NCI-H1092 (cell line): ENCODE results near the gene EXOC2.
"Not testable (repeated sequence)": the region's sequence is repeated elsewhere in the genome, so short reads cannot be mapped to it uniquely, and the experiment has no call there.

ENCODE experiments used
- DNase-seq: peaks from one replicate; lab custom pipeline; 2025; lab: John Stamatoyannopoulos, UW

The EXOC2 gene

DNA sequence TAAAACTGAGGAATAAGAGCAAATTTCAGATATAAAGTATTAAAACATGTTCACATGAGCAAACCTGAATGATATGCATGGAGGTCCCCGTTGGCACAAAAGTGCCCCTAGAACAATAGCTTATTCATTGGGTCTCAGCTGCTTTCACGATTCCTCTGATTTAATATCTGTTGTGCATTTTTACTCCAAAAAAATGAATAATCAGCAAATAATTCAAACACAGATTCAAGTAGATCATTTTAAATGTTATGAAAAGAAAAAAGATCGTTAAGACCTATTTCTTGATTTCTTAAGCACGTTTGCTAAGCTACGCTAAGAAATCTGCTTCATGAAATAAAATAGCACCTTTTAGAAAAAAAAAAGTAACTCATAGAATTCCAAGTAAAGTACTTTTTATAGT is 57.7 kb downstream of the EXOC2 start:
- DNase-seq = no peak

DNA sequence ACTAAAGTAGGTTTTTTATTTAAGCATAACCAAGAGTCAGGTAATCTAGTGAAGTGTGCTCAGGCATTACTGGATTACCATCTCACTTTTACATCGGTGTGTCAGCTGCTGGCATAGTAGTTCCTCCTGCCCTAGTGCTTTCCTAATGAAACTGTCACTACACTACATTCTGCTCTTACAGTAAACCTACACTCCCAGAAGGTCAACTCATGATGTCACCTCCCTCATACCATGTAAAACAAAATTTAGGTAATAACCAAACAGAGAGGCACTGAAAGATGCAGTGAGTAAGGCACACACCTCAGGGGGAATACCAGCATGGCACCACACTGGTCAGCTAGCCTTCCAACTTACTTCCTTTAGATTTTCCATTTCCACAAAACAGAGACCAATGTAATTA is 59.3 kb downstream of the EXOC2 start:
- no peak for DNase-seq

DNA sequence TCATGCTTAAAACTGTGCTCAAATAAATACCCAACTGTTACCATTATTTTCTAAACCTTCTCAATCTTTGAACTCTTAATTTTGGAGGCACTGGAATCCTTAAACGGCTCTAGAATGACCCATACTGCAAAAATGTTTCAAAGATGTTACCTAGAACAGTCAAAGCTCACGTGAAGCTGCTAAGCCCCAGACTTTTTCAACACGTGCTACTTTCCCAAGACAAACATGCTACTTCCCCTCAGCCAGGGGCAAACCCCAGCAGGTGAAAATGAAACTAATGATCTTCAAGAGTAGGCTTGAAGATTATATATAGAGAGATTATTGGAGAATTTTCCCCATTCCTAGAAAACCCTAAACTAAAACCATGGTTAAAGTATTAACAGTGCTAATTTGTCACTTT is 64.2 kb downstream of the EXOC2 start:
- DNase-seq = no peak

DNA sequence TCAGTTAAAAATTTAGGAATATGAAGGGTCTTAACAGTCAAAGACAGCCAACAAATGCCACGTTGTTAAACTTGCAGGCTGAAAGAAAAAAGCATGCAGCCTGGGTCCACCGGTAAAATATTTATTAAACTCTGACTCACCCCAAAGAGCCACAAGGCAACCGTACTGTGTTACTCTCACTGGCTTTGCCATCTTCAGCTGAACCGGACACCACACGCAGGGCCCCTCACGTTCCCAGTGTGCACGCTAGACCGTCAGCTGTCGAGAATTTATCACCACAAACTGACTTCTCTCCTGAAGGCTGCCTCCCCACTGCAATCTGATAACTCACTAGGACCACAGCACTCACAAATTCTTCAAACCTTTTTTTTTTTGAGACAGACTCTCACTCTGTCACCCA is 66.7 kb downstream of the EXOC2 start:
- DNase-seq = no peak

DNA sequence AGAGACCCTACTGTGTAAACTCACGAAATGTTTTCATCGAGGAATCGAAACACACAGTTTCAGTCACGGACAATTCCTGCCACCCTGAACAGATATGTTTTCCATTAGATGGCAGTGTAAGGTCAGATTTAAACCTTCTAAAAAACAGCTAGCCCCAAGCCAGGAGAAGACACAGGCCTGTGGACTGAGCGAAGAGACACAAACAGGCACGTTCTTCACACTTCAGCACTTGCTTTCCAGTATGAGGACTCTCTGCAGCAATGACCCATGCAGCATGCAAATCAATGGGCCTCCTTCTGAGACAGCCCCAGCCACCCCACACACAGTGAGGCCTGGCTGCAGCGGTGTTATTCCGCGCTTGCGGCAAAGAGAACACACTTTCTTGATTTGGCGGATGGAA is 68.0 kb downstream of the EXOC2 start:
- no peak for DNase-seq

DNA sequence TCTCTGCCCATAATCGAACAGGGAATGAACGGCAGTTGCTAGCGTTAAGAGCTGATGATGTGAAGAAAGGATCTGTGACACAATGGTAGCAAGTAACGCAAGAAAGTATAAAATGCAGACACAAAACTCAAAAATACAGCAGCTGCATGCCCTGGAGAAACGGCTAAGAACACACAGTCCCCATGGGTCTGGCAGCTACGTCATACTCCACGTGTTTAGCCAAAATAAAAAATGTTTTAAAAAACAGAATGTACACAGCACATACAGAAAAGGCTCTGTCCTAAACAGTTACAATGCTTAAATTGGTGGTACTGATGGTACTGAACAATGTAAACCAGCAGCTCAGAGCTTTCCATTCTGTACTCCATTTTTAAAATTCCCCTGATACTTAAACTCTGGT is 70.5 kb downstream of the EXOC2 start:
- no peak for DNase-seq

DNA sequence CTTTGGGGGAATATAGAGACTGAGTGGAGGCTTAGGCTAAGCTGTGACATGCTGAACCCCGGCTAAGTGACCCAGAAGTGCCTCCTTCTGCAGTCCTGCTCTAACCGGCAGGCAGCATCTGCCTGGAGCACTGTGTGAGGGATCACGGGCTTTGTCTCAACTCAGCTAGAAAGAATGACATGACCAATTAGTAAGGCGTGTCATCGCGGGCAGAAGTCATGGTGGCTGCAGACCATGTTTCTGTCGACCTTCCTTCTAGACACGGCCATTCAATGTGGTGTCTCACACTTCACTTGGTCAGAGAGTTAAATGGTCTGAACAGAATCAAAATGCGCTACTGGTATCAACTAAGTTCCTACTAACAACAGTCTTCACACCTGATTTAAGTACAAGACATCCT is 71.0 kb downstream of the EXOC2 start:
- DNase-seq = no peak

DNA sequence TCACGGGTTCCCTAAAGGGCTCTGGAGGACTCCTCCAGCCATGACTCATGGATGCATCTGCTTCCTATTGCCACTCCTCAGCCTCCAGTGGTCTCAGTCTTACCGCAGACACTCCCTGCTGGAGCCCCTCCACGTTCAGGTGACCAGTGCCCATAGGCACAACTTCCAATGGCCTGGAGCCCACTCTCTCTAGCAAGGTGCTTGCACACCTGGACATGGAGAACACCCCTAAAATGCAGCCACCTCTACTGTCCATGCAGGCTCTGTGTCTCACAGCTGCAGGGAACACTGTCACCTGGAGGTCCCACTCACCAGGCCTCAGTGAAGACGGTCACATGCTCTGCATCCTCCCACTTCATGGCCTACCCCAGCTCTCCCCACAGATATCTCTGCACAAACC is 72.0 kb downstream of the EXOC2 start:
- DNase-seq = no peak

DNA sequence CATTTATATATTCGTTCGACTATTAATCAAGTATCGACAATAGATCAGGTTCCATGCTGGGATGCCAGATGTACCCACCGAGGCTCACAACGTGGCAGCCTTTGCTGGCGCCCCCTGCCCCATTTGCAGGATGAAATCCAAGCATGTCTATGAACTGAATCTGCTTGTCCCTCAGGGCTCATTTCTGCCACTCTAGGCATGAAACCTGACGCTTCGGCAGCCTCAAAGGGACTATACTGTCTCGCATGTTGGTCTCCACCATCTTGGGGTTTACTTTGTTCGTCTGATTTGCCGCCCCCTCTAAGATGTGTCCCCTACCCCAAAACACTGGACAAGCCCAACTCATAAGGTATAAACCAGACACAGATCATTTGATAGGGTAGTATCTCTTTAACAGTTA is 72.8 kb downstream of the EXOC2 start:
- DNase-seq = no peak

DNA sequence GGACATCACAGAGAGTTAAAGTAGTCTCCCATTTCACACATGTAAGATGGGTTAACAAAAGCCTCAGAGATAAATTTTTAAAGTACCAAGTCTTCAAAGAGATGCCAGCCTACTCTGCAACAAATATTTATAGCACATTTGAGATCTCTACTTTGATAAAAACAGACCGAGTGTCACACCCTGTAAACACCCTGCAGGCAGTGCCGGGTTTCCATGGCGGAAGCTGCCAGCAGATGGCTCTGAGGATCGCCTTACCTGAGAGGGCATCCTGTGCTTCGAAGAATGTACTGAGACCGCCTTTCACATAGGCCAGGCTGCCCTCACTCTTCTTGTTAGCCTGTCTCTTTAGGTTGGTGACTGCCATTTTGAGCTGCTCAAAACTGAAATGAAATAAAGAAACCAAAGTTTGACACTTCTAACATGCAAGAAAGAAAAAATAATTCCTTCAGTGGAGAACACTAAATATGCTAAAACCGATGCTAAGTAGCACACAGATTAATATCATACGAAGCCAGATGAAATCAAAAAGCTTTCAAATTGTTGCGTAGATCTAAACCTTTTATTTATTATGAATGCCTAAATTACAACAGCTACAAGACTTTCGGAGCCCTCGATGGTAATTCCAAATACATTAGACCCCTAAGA is 75.4 kb downstream of the EXOC2 start:
- DNase-seq = no peak

DNA sequence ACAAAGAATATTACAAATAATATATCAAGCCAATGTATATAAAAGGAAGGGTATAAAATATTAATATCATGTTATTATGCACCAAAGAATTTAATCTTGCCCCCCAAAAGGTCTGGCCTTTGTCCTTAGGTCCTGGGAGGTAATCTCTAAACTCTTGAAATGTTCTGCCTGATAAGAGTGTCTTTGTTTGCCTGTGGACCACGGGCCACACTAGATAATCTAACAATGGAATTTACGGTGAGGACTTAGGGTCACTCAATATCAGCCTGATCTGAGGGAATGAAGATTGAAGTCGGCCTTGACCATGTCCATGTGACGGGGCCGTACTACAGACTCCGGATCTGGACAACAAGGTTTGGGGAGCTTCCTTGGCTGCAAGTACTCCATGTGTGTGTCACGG is 79.0 kb downstream of the EXOC2 start:
- DNase-seq = no peak

DNA sequence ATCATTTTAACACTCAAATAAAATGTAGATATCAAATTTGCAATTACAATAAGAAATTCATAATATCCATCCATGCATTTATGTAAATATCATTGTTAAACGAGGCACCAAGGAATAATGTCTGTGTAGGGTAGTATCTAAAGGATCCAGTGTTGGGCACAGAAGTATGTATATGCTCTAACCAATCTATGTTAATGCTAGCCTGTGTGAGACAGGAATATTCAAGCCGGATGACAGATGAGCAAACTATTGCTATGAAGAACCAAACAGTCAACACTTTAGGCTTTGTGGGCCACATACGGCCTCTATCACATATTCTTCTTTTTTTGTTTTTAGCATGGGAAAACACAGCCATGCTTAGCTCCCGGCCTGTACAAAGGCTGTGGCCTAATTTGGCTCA is 81.0 kb downstream of the EXOC2 start:
- no peak for DNase-seq

DNA sequence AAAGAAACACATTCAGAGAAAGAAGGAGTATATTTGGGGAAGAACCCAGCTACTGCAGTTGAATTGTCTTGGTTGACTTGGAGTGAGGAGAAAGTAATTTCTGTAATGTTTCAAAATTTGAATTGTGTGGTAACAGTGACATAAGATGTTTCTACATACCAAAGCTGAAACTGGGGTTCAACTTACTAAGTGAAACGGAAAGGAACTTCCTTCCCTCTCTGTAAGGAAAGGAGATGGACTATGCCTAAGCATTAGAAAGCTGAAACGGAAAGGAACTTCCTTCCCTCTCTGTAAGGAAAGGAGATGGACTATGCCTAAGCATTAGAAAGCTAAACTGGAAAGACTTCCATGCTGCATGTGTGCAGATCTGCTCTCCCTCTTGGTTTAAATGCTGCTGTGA is 82.1 kb downstream of the EXOC2 start:
- no peak for DNase-seq

DNA sequence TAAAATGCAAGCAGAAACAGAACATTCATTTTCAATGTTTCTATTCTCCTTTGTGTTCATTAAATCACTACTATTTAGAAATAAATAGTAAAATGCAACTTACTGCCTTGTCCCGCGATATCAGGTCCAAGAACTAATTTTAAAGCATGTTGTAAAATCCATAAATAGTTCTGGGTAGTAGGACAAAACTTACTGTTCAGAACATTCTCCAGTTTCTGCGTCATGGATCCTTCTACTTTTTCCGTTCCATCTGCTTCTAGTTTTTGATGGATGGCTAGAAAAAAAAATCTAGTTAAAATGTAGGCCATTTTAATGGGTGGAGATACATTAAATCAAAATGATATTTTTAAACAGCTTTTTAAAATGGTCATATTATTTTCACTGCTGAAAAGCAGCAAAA is 83.0 kb downstream of the EXOC2 start:
- no peak for DNase-seq

DNA sequence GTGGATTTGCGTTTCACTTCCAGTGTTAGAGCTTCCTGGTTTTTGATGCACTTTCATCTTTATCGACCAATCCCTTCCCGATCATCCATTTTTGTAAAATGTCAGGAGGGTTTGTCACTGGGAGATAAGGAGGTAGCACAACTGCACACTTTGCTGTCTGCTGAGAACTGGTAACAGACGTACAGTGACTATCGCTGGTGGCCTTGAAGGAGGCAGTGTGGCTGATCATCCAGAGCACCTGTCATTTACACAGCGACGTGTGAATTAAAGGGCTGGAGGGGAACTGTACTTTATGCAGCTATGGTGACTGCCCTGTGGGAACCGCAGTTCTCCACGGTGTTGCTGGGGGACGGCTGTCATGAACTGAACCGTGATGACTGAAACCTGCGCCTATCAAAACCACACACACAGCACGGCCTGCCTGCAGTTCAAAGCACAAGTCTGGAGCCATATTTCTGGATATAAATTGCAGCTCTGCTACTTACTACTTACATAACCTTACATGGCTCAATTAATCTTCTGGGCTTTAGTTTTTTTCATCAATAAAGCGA is 86.0 kb downstream of the EXOC2 start:
- DNase-seq = no peak

DNA sequence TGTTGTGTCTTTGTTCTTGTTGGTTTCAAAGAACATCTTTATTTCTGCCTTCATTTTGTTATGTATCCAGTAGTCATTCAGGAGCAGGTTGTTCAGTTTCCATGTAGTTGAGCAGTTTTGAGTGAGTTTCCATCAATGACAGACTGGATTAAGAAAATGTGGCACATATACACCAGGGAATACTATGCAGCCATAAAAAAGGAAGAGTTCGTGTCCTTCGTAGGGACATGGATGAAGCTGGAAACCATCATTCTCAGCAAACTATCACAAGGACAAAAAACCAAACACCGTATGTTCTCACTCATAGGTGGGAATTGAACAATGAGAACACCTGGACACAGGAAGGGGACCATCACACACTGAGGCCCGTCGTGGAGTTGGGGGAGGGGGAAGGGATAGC is 87.0 kb downstream of the EXOC2 start:
- not testable (repeated sequence) for DNase-seq

DNA sequence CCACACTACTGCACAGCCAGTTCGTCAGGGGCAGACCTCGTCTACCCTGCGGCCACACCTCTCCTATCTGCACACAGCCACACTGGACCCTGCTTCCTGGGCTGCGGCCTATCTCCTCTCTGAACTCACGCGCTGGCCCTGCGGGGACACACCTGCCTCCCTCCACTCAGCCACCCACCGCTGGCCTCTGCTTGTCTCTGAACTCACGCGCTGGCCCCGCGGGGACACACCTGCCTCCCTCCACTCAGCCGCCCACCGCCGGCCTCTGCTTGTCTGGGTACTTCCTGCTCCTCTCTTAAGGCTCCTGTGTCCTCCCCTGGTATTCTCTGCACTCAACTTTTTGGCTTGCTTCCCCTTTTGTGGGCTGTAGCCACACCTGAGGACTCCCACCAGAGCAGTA is 88.4 kb downstream of the EXOC2 start:
- no peak for DNase-seq

DNA sequence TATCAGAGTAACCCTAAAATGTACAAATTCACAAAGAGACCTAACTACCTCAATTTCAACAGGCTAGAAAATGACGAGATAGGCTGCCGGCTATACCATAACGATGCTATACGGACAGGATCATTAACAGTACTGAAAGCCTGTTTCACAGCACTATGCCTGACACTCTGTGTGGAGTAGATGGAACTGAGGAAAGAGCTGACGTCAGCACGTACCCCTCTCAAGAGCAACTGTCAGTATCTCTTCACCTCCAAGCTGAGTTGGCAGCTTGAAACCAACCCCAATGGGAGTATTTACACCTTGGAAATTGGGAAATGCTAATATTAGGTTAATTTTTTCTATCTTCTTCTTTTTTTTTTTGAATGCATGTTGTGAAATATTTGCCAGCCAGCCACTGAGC is 89.7 kb downstream of the EXOC2 start:
- no peak for DNase-seq

DNA sequence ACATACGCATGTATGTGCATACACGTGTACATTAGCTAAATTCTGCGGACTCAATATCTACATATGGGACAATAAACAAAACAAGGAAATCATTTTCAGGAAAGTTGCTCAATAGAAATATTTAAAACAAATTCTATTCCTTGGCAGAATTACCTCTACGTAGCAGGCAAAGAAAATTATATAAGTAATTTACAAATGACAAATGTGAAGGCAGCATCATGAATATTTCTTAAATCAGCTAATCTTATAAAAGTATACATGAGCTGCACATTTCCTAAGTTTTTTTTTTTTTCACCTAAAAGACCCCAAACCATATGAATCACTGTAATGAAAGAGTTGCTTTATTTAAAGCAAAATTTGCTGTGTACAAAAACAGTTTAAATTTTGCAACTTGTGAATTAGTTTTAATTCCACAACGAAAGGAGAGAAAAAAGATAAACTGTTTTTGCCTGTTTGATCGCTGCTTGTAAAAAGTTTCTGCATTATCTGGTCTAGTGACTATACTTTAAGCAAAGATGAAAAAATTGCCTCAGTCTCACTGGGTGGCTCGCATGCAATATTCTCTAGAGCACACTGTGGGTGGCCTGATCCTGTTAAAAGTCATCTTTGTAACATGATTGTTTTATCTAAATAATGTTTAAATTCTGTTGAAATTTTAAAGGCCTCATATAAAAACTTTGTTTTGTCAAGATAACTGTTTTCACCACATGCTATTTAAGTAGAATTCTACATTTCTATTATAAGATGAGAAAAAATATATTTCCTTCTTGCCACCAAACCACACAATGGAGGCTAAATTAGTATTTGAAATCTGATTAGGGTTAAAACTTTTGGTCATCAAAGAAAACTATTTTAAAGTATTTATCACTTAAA is 93.1 kb downstream of the EXOC2 start:
- no peak for DNase-seq

DNA sequence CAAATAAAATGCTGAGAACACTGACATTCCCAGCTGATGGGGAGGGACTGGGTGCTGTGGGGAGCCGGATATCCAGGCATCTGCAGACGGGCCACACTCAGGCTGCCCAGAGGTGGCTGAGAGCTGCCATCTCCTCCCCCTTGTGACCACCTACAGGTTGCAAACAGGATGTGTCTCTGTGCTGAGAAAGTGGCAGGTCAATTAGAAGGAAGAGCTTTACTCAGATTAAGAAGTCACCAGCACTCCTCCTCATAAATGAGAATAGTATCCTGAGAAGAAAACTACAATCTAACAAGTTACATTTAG is 99.1 kb downstream of the EXOC2 start:
- DNase-seq = no peak

DNA sequence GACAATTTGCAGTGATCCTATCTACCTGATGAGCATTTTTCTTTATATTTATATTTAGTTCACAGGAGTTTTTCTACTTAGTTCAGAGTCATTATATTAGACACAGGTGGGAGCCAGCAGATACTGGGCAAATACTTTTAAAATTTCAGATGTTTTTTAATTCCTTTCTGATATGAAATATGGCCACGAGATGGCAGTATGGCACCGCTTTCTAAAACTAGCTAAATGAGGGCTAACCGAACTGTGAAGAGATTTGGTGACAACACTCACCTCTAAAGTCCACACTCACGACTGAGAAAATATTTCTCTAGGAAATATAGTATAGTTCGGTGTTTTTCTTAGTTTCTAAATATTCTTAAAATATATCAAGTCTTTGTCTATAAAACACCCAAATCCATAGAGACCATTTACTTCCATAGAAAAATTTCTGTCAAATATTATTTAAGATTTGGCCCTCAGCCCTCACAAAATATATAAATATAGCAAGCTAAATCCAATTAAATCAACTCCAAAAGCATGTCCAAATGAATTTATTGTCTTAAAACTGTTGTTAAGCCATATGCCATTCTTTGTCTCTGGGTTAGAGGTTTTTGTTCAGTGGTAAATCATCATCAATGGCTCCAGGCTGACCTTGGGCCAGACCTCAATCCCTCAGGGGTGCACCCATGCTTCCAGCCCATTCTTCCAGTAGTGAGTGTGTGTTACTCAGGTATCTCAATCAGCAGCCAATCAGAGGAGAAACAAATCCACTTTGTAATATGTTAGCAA is 99.6 kb downstream of the EXOC2 start:
- DNase-seq = peak; percentile 2

DNA sequence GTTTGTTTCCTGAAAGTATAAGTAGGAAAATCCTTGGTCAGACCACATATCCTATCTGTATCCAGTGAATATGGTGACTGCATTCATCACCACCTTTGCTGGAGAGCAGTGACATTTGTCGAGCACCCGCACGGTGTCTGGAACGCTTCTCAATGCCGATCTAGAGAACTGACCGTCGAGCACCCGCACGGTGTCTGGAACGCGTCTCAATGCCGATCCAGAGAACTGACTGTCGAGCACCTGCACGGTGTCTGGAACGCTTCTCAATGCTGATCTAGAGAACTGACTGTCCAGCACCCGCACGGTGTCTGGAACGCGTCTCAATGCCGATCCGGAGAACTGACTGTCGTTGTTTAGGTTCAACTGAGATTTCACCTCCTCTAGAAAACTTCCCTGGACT is 103.8 kb downstream of the EXOC2 start:
- DNase-seq = no peak

DNA sequence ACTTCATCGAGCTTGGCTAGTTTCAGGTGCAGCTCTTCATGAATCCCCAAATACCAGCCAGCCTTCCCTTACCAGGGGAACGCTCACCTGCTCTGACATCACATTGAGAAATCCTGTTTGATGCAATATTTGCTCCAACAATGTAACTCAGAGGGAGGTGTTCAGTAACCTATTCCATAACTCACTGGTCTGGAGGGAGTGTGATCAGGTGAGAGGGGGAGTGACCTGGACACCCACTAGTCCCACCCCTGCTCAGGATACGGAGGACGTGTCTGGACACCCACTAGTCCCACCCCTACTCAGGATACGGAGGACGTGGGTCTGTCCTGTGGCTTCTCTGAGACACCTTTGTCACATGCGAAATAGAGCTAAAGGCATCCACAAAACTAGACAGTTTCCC is 106.4 kb downstream of the EXOC2 start:
- no peak for DNase-seq
